IPS-NIHi7 (cell line): ENCODE results near the gene MYO1A.
A peak's percentile ranks its signal among the peaks of the same experiment; 100 is the strongest.

ENCODE experiments used
- DNase-seq: peaks from one replicate; pipeline ENCODE4 v3.0.0; 2012; ENCODE audit warnings: mixed read lengths; ENCODE audit errors: extremely low spot score

MYO1A gene

DNA sequence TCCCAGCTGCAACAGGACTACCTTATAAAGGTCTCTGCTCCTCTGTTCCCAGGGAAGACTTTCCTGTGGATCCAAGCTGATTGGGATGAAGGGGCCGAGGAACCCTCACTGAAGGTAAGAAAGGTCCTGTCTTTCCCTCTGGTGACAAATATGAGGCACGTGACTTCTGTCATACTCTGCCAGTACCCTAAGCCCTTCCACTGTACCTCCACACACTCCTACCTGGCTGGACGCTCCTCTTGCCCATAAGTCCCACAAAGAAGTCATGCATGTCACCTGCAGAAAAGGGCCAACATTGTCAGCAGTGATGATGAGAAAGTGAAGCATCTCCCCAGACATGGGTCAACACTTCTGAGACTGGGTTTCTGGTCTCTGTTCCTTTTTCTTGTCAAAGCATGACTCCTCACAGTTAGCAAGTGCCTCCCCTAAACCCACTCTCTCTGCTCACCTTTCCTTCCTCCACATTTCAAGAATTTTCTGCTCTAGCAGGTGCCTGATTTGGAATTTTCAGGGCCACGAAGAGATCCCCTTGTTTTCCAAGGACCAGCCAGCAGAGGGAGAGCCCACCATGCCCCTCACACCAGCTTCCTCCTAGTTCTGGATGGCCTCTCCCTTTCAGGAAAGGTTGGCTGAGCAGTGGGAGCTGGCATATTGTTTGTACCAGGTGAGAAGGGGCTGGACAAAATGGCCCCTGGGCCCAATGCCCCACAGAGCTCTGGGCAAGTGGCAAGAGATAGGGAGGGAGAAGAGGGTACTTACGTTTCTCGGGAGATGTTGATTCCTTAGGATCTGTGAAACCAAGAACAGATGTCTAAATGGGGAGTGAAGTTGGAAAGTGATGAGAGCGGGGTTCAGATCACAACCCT is 37.1 kb downstream of the MYO1A start:
- DNase-seq = peak; percentile 51

DNA sequence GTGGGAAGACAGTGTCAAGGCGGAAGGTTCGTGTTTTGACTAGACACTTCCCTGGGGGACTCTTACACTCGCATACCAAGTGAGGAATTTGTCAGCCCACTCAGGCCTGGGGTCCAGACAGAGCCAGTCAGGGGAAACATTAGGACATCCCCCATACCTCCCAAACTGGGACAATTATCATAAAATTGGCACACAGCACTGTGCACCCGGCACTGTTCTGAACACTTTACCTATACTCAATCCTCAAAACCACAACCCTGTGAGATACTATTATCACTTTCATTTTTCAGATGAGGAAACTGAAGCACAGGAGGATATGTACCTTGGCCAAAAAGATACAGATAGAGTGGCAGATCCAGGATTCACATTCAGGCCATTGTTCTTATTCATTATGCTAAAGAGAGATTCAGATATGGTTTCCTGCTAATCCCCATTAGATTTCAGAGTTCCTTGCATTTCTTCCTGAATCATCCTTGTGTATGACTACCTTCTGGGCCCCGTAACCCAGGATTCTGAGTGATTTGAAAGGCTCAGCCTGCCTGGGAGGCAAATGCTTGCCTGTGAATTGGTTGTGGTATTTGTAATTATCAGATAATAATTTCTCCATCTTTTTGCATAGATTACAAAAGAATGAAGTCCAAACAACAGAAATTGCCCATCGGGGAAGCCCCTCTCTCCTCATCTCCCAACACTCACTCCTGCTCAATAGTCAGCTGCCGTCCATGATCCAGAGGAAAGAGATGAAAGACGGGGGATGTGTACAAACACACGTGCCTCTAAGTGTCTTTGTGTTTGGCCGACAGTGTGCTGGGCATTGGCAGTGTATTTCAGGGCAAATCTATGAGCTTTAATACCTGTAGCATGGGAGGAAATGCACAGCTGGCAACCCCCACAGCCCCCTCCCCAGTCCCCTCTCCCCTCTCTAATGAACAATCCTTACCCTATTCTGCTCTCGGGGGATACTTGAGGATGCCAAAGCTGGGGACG is 38.2 kb downstream of the MYO1A start:
- no peak for DNase-seq

DNA sequence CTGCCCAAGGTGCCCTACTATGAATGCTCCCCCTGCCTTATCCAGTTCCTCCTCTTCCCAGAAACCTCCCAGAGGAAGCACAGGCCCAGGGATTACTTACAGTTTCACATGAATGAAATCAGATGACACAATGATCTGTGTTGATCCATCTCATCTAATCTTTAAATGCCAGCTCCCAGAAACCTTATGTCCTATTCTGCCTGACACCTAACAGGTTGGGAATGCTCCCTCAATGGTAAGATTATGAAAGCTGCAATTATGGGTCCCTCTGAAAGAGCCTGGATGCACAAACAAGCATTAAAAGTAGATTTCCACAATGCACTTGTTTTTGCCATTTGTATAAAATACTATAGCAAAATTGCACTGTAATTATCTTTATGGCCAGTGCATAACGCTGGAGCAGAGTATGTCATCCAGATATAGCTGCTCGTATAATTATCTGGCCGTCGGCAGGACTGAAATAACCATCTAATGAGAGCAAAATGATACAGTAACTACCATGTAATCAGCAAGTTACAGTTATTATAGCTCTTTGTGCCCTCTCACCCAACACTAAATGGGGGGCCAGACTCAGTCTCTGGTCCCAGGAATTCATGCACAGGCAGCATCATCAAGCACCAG is 39.2 kb downstream of the MYO1A start:
- no peak for DNase-seq

DNA sequence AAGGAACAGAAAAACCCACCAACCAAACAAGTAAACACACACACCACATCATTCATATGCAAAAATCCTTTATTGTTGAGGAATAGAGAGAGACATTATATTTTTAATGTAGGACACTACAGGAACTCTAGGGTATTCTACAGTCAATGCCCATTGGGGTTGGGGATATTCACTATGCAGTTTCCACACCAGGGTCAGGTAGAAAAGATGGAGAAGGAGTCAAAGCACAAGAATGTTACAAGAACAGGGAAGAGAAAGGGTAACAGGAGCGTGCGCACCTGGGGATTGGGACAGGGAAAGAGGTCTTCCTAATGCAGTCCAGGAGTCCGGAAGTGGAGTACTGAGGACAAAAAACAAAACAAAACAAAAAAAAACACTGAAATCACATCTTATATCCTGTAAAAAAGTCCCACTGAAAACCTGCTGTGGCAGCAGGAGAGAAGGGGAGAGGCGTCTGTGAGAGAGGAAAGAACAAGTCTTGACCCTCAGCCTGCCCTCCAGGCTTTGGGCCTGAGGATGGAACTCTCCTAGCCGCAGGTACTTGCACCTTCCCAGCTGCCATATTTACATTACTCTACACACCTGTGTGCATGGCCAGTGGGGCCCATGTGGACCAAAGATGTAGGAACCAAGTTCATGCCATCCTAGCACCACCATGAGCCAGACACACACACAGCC is 39.8 kb downstream of the MYO1A start:
- no peak for DNase-seq

DNA sequence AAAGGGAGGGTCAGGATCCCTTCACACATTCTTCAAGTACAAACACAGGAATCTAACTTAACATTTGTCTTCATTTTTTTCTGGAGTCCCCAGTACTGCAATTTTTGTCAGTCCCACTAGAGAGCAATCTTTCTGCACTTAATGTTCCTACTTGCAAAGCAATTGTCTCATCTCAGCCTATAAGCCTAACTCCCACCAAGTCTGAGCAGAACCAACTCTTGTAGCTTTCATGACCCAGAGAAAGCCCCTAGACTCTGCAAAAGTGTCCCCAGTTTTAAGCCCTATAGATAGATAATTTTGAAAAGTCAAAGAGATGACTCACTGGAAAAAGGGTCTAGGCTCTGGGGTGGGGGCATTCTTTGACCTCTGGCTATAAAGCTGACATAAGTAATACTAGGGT is 41.8 kb downstream of the MYO1A start:
- DNase-seq = peak; percentile 54

DNA sequence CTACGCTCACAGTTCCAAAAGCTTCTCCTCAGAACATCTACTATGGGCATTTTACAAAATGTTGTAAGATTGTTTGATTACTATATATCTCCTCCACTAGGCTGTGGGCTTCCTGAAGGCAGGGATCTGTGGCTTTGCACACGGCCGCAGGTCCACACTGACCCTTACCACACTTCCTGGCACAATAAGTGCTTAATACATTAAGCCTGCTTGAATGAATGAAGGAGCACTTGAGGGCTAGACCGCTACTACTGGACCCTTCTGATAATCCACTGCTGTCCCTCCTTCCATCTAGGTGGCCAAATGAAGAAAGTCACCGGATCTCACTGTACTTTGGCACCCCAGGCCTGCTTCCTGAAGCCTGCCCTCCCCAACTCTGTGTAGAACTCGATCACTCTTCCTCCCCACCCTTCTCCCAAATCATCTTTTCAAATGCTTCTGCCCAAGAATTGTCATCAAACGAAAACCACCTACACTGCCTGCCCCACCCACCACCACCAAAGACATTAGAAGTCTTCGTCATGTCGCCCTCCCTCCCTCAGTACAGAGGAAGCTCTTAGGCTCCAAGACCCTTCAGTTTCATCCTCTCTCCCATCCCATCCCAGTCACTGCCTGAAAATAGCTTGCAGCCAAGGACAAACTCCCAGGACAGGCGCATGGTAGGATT is 43.0 kb downstream of the MYO1A start:
- no peak for DNase-seq

DNA sequence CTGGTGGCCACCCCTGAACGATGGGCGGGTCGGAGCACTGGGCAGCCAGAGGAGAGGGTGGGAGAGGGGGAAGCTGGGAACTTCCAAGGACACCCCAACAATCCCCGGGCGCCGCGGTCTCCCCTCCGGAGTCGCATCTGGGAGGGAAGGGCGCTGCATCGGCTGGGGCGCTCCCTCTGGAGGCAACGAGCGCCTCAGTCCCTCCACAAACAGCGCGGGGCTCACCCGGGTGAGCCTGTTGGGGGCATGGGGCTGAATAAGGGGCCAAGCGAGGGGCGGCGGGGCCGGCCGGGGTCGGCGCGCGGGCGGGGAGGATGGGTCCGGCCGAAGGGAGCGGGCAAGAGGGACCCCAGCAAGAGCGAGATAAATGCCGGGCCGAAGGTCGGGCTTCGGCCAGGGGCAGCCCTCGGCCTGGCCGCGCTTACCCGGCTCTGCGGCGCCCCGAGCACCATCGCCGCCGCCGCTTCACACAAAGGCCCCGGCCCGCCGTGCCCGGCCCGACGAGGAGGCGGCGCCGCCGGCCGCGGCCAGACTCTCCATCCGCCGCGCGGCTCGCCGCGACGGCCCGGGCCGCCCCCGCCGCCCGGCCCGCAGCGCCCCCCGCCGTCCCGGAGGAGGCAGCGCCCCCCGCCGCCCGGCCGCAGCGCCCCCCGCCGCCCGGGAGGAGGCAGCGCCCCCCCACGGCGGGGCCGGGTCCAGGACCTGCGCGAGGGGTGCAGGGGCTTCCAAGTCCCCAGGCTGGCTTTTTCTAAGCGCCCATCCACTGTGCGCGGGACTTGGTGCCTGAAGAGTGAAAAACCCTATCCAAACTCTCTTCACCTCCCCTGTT is 43.7 kb downstream of the MYO1A start, which contains the start of gene ZBTB39:
Gene ZBTB39 (minus strand): TSS at position 567 of the 829 bp plus-strand sequence. CDS start 1,629 bp downstream, outside the sequence.
- peak; percentile 95 for DNase-seq

DNA sequence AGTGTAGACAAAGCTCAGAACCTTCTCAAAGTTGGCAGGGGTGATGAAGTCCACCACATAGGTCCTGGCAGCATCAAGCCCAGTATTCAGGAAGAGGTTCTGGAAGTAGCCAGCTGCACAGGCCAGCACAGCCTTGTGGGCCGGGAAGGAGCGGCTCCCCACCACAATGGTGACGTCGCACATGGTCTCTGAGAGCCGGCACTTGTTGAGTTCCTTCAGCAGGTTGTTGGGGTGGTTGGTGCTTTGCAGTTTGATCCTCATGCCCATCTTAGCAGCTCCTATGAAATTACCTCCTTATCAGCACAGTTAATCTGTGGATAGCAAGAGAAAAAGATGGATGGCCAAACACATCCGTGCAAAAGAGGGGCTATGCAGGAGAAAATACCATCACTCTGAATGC is 45.3 kb downstream of the MYO1A start:
- no peak for DNase-seq

DNA sequence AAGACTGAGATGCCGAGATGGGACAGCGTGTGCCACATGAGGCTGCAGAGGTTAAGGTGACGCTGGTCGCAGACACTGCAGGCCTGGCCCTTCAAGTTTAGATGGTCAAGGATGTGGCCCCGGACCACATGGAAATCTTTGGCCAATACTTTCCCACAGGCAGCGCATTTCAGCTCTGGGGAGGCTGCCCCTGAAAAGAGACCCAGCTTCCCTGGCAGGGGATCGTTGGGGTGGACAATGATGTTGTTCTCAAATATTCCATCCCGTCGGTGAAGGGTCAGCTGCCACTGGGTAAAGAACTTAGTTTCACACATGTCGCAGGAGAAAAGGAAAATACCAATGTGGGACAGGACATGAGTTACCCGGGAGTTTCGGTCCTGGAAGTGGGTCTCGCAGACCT is 46.5 kb downstream of the MYO1A start:
- no peak for DNase-seq

DNA sequence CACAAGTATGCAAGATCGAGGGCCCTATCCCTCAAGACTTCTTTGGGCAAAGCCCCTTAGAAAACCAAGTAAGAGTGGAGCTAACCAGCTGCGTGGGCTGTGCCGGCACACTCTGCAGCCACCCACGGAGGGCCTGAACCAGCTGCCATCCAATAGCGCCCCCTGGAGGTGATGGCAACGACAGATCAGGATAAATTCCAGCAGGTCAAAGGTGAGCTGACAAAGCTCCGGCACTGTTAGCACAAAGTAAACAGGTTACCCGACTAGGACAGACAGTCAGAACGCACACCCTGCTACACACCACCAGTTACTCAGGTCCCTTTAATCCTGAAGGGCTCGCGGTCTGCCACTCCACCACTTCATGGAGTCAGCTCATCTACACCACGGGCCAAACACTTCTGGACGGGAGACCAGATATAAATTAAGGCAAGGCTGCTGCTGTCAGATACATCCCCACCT is 48.5 kb downstream of the MYO1A start:
- peak; percentile 93 for DNase-seq

DNA sequence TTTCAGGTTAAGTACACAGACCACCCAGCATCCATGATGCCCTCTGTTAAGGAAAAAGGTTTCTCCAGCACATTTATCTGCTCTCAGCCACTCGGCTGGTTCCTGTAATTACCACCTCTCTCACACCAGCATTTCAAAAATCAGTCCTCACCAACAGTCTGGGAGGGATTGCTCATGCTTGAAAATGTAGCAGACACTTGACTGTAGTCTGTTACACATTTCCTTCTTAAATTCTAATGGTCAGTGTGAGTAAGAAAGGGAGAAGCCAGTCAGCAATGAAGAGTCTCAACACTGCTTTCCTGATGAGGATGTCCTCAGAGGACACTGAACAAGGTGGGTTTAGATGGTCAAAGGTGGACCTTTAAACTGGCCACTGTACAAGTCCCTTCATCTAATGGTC is 49.5 kb downstream of the MYO1A start:
- DNase-seq = no peak

DNA sequence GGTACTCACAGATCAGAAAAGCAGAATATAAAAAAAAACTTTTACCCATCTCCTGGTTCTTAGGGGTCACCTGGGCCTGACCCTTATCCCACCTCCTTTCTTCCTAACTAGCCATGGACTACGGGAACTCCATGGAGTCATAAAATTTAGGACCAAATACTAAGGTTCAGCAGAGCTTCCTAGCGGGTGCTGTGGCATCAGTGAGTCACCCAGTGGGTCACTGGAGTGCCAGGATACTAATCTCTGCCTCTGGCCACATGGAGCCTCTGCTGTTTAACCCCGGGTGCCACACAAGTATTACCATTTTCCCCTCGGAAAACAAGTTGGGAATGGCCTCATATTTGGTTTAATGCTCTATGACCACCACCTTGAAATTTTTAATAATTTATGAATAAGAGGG is 50.5 kb downstream of the MYO1A start:
- no peak for DNase-seq

DNA sequence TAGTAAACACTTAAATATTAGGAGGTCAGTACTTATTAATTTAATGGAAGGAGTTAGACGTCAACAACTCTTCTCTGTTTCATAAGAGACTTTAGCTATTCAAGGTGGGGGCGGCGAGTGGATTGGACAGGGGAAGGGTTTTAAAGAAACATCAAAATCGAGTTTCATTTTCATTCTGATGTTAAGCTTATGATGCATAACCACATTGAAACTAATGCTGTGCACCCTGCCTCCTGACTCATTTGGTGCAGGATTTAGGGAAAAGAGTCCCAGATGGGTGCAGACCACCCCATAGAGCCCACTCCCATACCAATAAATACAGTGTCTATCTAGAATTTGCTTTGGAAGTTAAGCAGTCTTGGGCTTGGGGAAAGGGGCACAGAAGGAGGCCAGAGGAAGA is 50.9 kb downstream of the MYO1A start:
- no peak for DNase-seq

DNA sequence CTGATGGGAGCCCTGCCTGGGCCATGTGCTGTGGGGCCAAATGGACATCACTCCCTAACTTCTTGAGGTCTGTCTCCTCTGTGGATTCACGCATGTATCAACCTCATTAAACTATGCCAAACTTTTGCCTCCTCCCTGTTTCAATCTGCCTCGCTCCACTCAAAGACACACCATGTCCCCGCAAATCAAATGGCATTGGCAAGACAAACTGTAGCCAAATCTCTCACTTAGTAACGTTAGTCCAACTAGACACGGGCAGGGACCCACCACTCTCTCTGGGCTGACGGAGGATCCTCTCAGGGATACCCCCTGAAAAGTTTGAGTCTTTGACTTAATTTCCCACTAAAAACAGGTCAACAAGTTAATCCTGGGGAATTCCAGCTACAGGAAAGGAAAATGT is 51.6 kb downstream of the MYO1A start:
- DNase-seq = no peak

DNA sequence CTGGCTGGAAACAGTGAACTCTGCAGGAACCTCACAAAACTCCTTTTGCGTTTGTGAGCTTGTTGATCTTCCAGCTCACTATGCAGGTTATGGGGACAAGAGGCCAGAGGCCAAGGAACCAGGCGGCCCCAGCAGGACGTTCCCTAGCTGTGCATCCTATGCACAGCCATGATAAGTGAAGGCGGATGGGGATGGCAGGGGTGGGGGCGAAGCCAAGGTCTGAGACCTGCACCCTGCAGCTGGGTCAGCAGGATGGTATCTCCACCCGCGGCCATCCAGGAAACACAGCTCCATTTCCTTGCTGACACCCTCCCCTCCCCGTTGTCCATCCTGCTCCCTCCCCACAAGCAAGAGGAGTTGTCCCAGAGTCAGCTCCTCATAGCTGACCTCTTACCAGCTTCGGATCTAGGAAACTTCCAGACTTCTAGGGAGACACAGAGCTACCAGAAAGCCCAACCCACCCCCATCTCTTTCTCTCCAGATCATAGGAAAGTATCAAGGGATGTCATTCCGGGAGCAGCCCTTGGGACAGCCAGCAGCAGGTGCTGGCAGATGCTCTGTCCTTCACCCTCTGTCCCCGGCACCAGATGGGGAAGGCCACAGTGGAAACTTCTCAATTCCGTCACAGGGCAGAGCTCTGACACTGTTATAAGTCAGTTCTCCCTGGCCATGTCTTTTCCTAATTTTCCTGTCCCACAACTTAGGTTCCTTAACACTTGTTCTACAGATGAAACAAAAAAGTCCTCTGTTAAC is 53.0 kb downstream of the MYO1A start:
- no peak for DNase-seq

DNA sequence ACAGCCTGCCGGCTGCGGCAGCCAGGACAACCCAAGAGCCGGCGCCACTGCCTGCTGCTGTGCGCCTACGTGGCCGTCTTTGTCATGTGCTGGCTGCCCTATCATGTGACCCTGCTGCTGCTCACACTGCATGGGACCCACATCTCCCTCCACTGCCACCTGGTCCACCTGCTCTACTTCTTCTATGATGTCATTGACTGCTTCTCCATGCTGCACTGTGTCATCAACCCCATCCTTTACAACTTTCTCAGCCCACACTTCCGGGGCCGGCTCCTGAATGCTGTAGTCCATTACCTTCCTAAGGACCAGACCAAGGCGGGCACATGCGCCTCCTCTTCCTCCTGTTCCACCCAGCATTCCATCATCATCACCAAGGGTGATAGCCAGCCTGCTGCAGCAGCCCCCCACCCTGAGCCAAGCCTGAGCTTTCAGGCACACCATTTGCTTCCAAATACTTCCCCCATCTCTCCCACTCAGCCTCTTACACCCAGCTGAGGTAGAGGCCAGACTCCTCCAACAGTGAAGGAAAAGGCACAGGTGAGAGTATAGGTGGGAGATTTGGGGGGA is 53.9 kb downstream of the MYO1A start:
- DNase-seq = no peak

DNA sequence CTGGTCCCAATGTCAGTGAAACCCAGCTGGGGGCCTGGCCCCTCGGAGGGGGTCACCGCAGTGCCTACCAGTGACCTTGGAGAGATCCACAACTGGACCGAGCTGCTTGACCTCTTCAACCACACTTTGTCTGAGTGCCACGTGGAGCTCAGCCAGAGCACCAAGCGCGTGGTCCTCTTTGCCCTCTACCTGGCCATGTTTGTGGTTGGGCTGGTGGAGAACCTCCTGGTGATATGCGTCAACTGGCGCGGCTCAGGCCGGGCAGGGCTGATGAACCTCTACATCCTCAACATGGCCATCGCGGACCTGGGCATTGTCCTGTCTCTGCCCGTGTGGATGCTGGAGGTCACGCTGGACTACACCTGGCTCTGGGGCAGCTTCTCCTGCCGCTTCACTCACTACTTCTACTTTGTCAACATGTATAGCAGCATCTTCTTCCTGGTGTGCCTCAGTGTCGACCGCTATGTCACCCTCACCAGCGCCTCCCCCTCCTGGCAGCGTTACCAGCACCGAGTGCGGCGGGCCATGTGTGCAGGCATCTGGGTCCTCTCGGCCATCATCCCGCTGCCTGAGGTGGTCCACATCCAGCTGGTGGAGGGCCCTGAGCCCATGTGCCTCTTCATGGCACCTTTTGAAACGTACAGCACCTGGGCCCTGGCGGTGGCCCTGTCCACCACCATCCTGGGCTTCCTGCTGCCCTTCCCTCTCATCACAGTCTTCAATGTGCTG is 54.6 kb downstream of the MYO1A start:
- no peak for DNase-seq

DNA sequence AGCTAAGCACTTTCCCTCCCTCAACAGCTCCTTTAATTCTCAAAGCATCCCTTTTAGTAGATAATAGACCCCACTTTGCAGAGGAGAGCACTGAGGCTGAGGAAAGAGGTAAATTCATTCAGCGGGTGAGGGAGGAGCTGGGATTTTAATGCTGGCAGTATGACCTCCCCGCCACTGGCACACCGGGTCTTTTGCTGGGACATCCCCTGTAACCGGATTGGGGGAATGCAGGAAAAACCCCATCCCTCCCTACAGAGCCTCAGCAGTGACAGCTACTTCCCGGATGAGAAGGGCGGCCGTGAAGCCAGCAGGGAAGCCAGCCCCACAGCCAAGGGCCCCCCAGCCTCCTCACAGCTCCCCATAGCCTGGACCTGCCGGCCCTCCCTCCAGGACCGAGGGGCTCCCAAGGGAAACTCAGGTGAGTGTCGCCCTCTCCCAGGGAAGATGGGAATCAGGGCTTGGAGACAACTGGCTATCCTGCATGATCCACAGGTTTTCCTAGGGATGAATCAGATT is 55.6 kb downstream of the MYO1A start:
- no peak for DNase-seq
